Measurements from ENCODE around the gene UFC1. TPM values are rescaled to one million over a fixed set of nuclear protein-coding genes. Genes with fewer than 3 reads are reported as not detected.

UFC1 gene
- total and polyA plus RNA-seq, 2 of the 13 experiments (the other 11 are each of a cell fraction or from before 2014, with no cell fraction given) = 72.8 to 85.2 TPM

GRCh38 chr1:161165742-161166668, 12.2 kb downstream of the UFC1 start, which contains the start of gene PPOX (continued):
- 0 out of 2 replicates have a peak, but pooled peaks have one; percentile 16 for TF ChIP-seq POGK (CRISPR knock-in tag; conservative IDR thresholded peaks at IDR 0.05)
- no peak for TF ChIP-seq ZNF263 (CRISPR knock-in tag; IDR thresholded peaks at IDR 0.05)
- TF ChIP-seq KLF12 (CRISPR knock-in tag; IDR thresholded peaks at IDR 0.05; ENCODE audit: borderline replicate concordance) = no peak
- TF ChIP-seq ZNF280D (CRISPR knock-in tag; IDR thresholded peaks at IDR 0.05) = no peak
- TF ChIP-seq SIX1 (CRISPR knock-in tag; IDR thresholded peaks at IDR 0.05; ENCODE audit: borderline replicate concordance) = no peak
- TF ChIP-seq ARID3A (IDR thresholded peaks at IDR 0.05; ENCODE audit: low read depth, low read length) = no peak
- no peak for TF ChIP-seq ZNF550 (CRISPR knock-in tag; IDR thresholded peaks at IDR 0.05; ENCODE audit: borderline replicate concordance)
- TF ChIP-seq HDAC1 (CRISPR knock-in tag; IDR thresholded peaks at IDR 0.05) = peak; percentile 64
- peak; percentile 9; the same call in 1 of the 2 replicates for TF ChIP-seq STAG1 (CRISPR knock-in tag; IDR thresholded peaks at IDR 0.05)
- peak; percentile 52 for TF ChIP-seq ZNF18 (CRISPR knock-in tag; IDR thresholded peaks at IDR 0.05; ENCODE audit: insufficient replicate concordance)
- no peak for TF ChIP-seq SOX13 (IDR thresholded peaks at IDR 0.05)
- no peak; a peak in 1 of 4 replicates for TF ChIP-seq SOX13 (CRISPR knock-in tag; conservative IDR thresholded peaks at IDR 0.05 in 1 of 2, IDR thresholded peaks at IDR 0.05 in 1 of 2)
- TF ChIP-seq HBP1 (CRISPR knock-in tag; IDR thresholded peaks at IDR 0.05; ENCODE audit: low read depth) = peak; percentile 48; the same call in 1 of the 2 replicates
- TF ChIP-seq NONO (IDR thresholded peaks at IDR 0.05) = no peak
- peak; percentile 74 for TF ChIP-seq NONO (CRISPR knock-in tag; conservative IDR thresholded peaks at IDR 0.05)

Data from HepG2 (cell line).